Type B pancreatic cell (in vitro differentiated cells): Measurements from ENCODE around the gene SMCO2. TPM values are rescaled to one million over a fixed set of nuclear protein-coding genes. Genes with fewer than 3 reads are reported as not detected.

ENCODE experiments used
- DNase-seq: peaks from one replicate; pipeline ENCODE4 v3.0.0; 2021; ENCODE audit warnings: mixed read lengths; ENCODE audit not compliant: unreplicated experiment; ENCODE audit errors: extremely low spot score
- H3K27ac Mint-ChIP-seq: 2 replicates; pipeline ENCODE4 v1.8.0; 2021; ENCODE audit warnings: mild to moderate bottlenecking, mixed read lengths
- H3K27me3 Mint-ChIP-seq: 2 replicates; pipeline ENCODE4 v1.8.0; 2021; ENCODE audit warnings: mixed read lengths
- H3K36me3 Mint-ChIP-seq: 2 replicates; pipeline ENCODE4 v1.8.0; 2021; ENCODE audit warnings: mixed read lengths
- H3K4me1 Mint-ChIP-seq: one replicate; pipeline ENCODE4 v1.8.0; 2021; ENCODE audit warnings: mixed read lengths; ENCODE audit not compliant: unreplicated experiment
- H3K4me3 Mint-ChIP-seq: 2 replicates; pipeline ENCODE4 v1.8.0; 2021; ENCODE audit warnings: mild to moderate bottlenecking, mixed read lengths
- H3K9me3 Mint-ChIP-seq: 2 replicates; pipeline ENCODE4 v1.8.0; 2021; ENCODE audit warnings: mixed read lengths
- total RNA-seq: library from RNA; stranded (reverse); gene quantifications from 2 replicates; pipeline ENCODE4 v1.2.1, GENCODE V29; 2021; ENCODE audit warnings: low replicate concordance
- TF ChIP-seq, protein P1 (sequence below): fragments of 200-600 bp; sonication (generic); conservative IDR thresholded peaks from 2 replicates; pipeline ENCODE4 v1.5.0; 2021; ENCODE audit warnings: antibody characterized with exemption, mild to moderate bottlenecking

SMCO2 gene
- total RNA-seq, 1 donor from 2014 or later = not detected

DNA sequence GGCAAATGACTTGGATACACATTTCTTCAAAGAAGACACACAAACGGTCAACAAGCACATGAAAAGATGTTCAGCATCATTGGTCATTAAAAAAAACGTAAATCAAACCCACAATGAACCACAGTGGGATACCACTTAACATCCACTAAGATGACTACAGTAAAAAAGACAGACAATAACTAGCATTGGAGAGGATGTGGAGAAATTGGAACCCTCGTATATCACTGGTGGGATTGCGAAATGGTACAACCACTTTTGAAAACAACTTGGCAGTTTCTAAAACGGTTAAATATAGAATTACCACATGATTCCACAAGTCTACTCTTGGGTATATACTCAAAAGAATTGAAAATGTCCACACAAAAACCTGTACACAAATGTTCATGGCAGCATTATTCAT, 52.2 kb downstream of the SMCO2 start:
- Mint-ChIP-seq H3K4me3 (no peak overlapping the region), H3K9me3 (no peaks in the 10 kb centered on the region), H3K27me3 (no peaks in the 10 kb centered on the region), H3K27ac (no peak overlapping the region), H3K4me1 (no peaks in the 10 kb centered on the region), H3K36me3 (peaks cover 4% of the 10 kb centered on the region)
- no peak for DNase-seq
- TF ChIP-seq, protein P1, sequence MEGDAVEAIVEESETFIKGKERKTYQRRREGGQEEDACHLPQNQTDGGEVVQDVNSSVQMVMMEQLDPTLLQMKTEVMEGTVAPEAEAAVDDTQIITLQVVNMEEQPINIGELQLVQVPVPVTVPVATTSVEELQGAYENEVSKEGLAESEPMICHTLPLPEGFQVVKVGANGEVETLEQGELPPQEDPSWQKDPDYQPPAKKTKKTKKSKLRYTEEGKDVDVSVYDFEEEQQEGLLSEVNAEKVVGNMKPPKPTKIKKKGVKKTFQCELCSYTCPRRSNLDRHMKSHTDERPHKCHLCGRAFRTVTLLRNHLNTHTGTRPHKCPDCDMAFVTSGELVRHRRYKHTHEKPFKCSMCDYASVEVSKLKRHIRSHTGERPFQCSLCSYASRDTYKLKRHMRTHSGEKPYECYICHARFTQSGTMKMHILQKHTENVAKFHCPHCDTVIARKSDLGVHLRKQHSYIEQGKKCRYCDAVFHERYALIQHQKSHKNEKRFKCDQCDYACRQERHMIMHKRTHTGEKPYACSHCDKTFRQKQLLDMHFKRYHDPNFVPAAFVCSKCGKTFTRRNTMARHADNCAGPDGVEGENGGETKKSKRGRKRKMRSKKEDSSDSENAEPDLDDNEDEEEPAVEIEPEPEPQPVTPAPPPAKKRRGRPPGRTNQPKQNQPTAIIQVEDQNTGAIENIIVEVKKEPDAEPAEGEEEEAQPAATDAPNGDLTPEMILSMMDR = no peak

DNA sequence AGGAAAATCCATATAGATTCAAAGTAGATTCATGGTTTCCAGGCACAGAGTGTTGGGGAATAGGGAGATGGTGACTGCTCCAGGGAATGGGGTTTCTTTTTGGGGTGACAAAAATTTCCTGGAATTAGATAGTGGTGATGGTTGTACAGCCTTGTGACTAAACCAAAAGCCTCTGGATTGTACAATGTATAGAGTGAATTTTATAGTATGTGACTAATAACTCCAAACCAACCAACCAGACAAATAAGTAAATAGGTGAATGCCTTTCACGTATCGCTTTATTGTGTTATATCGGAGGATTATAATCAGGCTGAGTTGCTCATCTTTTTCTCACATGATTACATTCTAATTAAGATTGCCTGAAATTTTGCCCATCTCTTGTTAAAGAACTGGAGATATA, 52.8 kb downstream of the SMCO2 start:
- Mint-ChIP-seq H3K36me3 (peaks cover 7% of the 10 kb centered on the region), H3K4me1 (no peaks in the 10 kb centered on the region), H3K27me3 (no peaks in the 10 kb centered on the region), H3K27ac (no peak overlapping the region), H3K4me3 (no peak overlapping the region), H3K9me3 (no peaks in the 10 kb centered on the region)
- TF ChIP-seq, protein P1 = no peak
- no peak for DNase-seq

DNA sequence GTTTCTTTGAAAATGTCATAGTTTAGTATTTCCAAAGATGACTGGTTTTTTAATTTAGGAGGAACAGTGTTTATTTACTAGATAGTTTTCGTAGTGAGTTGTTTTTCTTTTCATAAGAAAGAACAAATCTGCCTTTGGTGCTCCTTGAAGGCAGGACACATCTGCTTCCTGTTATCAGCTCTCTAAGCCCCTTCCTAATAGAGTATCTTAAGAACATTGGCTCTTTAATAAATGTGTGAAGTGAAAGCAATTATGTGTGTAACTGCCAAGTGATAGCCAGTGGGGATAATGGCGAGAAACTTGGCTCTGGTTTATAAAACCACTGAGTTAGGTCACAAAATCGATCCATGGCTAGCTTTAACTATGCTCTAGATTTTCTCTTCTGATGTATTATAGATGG, 54.0 kb downstream of the SMCO2 start:
- peaks cover 7% of the 10 kb centered on the region for H3K36me3 Mint-ChIP-seq
- no peaks in the 10 kb centered on the region for H3K27me3 Mint-ChIP-seq
- H3K4me1 Mint-ChIP-seq = no peaks in the 10 kb centered on the region
- no peak for DNase-seq
- H3K27ac Mint-ChIP-seq = no peak overlapping the region
- no peaks in the 10 kb centered on the region for H3K9me3 Mint-ChIP-seq
- TF ChIP-seq, protein P1 = no peak
- H3K4me3 Mint-ChIP-seq = no peak overlapping the region

DNA sequence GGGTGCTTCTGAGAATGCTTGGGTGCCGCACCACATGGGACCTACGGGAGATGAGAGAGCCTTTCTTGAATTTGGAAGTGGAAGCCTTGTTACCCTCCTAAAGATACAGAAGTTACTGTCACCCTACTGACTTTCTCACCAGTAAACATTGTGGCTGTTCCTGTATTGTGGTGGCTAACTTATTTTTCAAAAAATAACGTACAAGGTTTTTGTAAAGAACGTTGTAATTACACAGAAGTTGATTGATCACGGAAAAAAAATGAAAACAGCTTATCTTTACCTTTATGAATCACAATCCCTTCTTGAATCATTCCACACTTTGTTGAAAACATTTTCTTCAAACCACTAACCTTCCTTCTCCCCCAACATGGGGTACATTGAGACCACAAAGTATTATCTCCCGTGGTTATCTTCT, 55.5 kb downstream of the SMCO2 start:
- TF ChIP-seq, protein P1 = no peak
- Mint-ChIP-seq H3K27me3 (no peaks in the 10 kb centered on the region), H3K36me3 (peaks cover 7% of the 10 kb centered on the region), H3K4me1 (no peaks in the 10 kb centered on the region), H3K27ac (no peak overlapping the region), H3K4me3 (no peak overlapping the region), H3K9me3 (no peaks in the 10 kb centered on the region)
- no peak for DNase-seq

DNA sequence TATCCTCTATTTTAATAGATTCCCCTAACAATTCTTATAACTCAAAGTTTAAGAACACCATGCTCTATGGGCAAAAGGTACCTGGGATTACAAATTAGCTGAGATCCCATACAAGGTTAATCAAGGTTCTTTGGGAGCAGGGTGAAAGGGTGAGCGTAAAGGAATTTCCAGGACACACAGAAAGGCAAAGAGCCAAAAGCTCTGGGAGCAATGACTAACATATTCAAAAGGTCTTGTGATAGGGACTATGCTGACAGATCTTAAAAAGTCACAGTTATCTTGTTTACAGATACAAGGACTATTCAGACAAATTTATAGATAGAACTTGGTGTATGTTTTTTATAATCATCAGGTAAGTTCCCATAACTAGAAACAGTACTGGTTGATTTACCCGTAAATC, 58.0 kb downstream of the SMCO2 start:
- no peaks in the 10 kb centered on the region for H3K9me3 Mint-ChIP-seq
- DNase-seq = no peak
- peaks cover 7% of the 10 kb centered on the region for H3K36me3 Mint-ChIP-seq
- H3K27me3 Mint-ChIP-seq = no peaks in the 10 kb centered on the region
- H3K4me1 Mint-ChIP-seq = no peaks in the 10 kb centered on the region
- H3K4me3 Mint-ChIP-seq = no peak overlapping the region
- TF ChIP-seq, protein P1 = no peak
- H3K27ac Mint-ChIP-seq = no peak overlapping the region

DNA sequence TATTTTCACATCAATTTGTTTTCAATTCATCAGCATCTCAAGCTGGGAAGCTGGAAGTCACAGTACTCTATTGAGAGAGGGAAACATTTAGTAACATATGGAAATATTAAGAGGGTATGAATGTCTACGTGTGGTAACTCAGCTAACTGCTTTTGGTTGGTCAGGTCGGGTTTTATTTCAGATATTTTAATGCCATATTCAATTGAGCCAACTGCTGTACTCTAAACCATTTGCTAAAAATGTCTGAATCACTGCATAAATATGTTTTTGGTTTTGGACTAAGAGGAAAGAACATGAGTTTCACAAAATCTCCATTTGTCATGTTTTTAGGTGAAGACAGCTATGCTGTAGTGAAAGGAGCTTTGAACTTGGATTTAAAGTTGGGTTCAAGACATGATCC, 58.6 kb downstream of the SMCO2 start:
- DNase-seq = no peak
- H3K4me1 Mint-ChIP-seq = no peaks in the 10 kb centered on the region
- H3K27me3 Mint-ChIP-seq = no peaks in the 10 kb centered on the region
- H3K27ac Mint-ChIP-seq = no peak overlapping the region
- TF ChIP-seq, protein P1 = no peak
- no peak overlapping the region for H3K4me3 Mint-ChIP-seq
- no peaks in the 10 kb centered on the region for H3K9me3 Mint-ChIP-seq
- H3K36me3 Mint-ChIP-seq = peaks cover 7% of the 10 kb centered on the region
